HEK293 (cell line): Measurements from ENCODE around the gene C1orf52.

Experiments used
- CTCF ChIA-PET: fragments of 350-600 bp; formaldehyde crosslinking; extraction: SDS; loops from one replicate; lab custom pipeline; 2021; ENCODE audit warnings: antibody characterized with exemption; lab: Yijun Ruan, JAX
- POLR2A ChIA-PET: fragments of 300-600 bp; formaldehyde crosslinking; extraction: SDS; loops from one replicate; lab custom pipeline; 2020; ENCODE audit warnings: antibody characterized with exemption, inconsistent platforms; lab: Yijun Ruan, JAX
- H3K27ac ChIP-seq: fragments of 200-500 bp; sonication (Bioruptor generic); 2 replicates; pipeline ENCODE4 v1.5.1; 2014; ENCODE audit warnings: low read depth, low read length, control low read depth, inconsistent platforms; ENCODE audit errors: extremely low read depth
- H3K36me3 ChIP-seq, 2 experiments: fragments of 200-500 bp in 1 of 2; sonication (Bioruptor generic) in 1 of 2; 1 replicate in 1 of 2; 2 replicates in 1 of 2; pipeline ENCODE4 v1.5.1; 2014 to 2017; ENCODE audit warnings: inconsistent platforms in 2 of 2, low read length in 2 of 2; ENCODE audit not compliant: control insufficient read depth in 2 of 2, insufficient read depth in 1 of 2
- H3K4me1 ChIP-seq: fragments of 200-500 bp; sonication (Bioruptor generic); 2 replicates; pipeline ENCODE4 v1.5.1; 2014; ENCODE audit warnings: mild to moderate bottlenecking, low read length, inconsistent platforms; ENCODE audit not compliant: control insufficient read depth, insufficient read depth
- H3K4me3 ChIP-seq: 2 replicates; pipeline ENCODE4 v1.5.1; 2011; ENCODE audit warnings: low read depth, mild to moderate bottlenecking, control low read depth, low read length, moderate library complexity
- H3K9me3 ChIP-seq: fragments of 200-500 bp; sonication (Bioruptor generic); 2 replicates; pipeline ENCODE4 v1.5.1; 2014; ENCODE audit warnings: low read depth, low read length, inconsistent platforms; ENCODE audit not compliant: control insufficient read depth, insufficient read depth
- BCL11B ChIP-seq: fragments of 450-650 bp; formaldehyde crosslinking; IDR thresholded peaks from 2 replicates; pipeline ENCODE4 v1.5.1; 2016; ENCODE audit warnings: low read depth, missing biosample characterization, missing genetic modification characterization
- CTCF ChIP-seq: fragments of 450-650 bp; formaldehyde crosslinking; IDR thresholded peaks from 2 replicates; pipeline ENCODE4 v1.5.1; 2016; ENCODE audit warnings: missing biosample characterization, missing genetic modification characterization
- HOXA7 ChIP-seq: sonication (generic); formaldehyde crosslinking; IDR thresholded peaks from 2 replicates; pipeline ENCODE4 v1.8.1; 2022; ENCODE audit warnings: missing genetic modification reagents, borderline replicate concordance
- INSM2 ChIP-seq: fragments of 450-650 bp; formaldehyde crosslinking; IDR thresholded peaks from 2 replicates; pipeline ENCODE4 v1.5.1; 2016; ENCODE audit warnings: missing biosample characterization, missing genetic modification characterization
- KLF7 ChIP-seq: fragments of 450-650 bp; formaldehyde crosslinking; IDR thresholded peaks from 2 replicates; pipeline ENCODE4 v1.5.1; 2016; ENCODE audit warnings: missing biosample characterization, missing genetic modification characterization, borderline replicate concordance
- ZBTB17 ChIP-seq: fragments of 450-650 bp; formaldehyde crosslinking; IDR thresholded peaks from 2 replicates; pipeline ENCODE4 v1.5.1; 2016; ENCODE audit warnings: missing biosample characterization, missing genetic modification characterization
- ZBTB7A ChIP-seq: fragments of 450-650 bp; formaldehyde crosslinking; IDR thresholded peaks from 2 replicates; pipeline ENCODE4 v1.5.1; 2016; ENCODE audit warnings: low read depth, missing biosample characterization, missing genetic modification characterization
- ZNF169 ChIP-seq: fragments of 450-650 bp; formaldehyde crosslinking; IDR thresholded peaks from 2 replicates; pipeline ENCODE4 v1.5.1; 2016; ENCODE audit warnings: missing biosample characterization, missing genetic modification characterization
- ZNF19 ChIP-seq: fragments of 450-650 bp; formaldehyde crosslinking; IDR thresholded peaks from 2 replicates; pipeline ENCODE4; 2016; ENCODE audit warnings: missing biosample characterization, missing genetic modification characterization, low read depth
- ZNF202 ChIP-seq: fragments of 450-650 bp; formaldehyde crosslinking; IDR thresholded peaks from 2 replicates; pipeline ENCODE4 v1.5.1; 2016; ENCODE audit warnings: missing biosample characterization, missing genetic modification characterization, borderline replicate concordance
- ZNF274 ChIP-seq, 2 experiments: fragments of 200-500 bp in 1 of 2; fragments of 450-650 bp in 1 of 2; sonication (Bioruptor generic) in 1 of 2; formaldehyde crosslinking in 1 of 2; IDR thresholded peaks; 2 replicates each; pipeline versions ENCODE4 v1.5.1 to v1.6.1; 2014 to 2016; ENCODE audit warnings: borderline replicate concordance in 1 of 2, inconsistent platforms in 1 of 2, low read length in 1 of 2, missing biosample characterization in 1 of 2, missing genetic modification characterization in 1 of 2
- ZNF302 ChIP-seq: fragments of 450-650 bp; formaldehyde crosslinking; IDR thresholded peaks from 2 replicates; pipeline ENCODE4 v1.5.1; 2016; ENCODE audit warnings: missing biosample characterization, missing genetic modification characterization, low read depth
- ZNF350 ChIP-seq: fragments of 450-650 bp; formaldehyde crosslinking; IDR thresholded peaks from 2 replicates; pipeline ENCODE4 v1.5.0; 2017; ENCODE audit warnings: missing biosample characterization, mild to moderate bottlenecking, missing genetic modification characterization
- ZNF394 ChIP-seq: fragments of 450-650 bp; formaldehyde crosslinking; IDR thresholded peaks from 2 replicates; pipeline ENCODE4 v1.5.1; 2016; ENCODE audit warnings: missing biosample characterization, missing genetic modification characterization, mild to moderate bottlenecking, moderate library complexity, borderline replicate concordance
- ZNF501 ChIP-seq: fragments of 450-650 bp; formaldehyde crosslinking; IDR thresholded peaks from 2 replicates; pipeline ENCODE4 v1.5.1; 2016; ENCODE audit warnings: missing biosample characterization, missing genetic modification characterization
- ZNF561 ChIP-seq: fragments of 450-650 bp; IDR thresholded peaks from 2 replicates; pipeline ENCODE4 v1.5.1; 2018; ENCODE audit warnings: missing biosample characterization, missing genetic modification characterization, borderline replicate concordance
- ZNF629 ChIP-seq: fragments of 450-650 bp; formaldehyde crosslinking; IDR thresholded peaks from 2 replicates; pipeline ENCODE4 v1.5.1; 2017; ENCODE audit warnings: missing biosample characterization, missing genetic modification characterization
- ZNF654 ChIP-seq: fragments of 450-650 bp; formaldehyde crosslinking; IDR thresholded peaks from 2 replicates; pipeline ENCODE4 v1.5.1; 2016; ENCODE audit warnings: low read depth, missing biosample characterization, missing genetic modification characterization
- ZNF707 ChIP-seq: fragments of 450-650 bp; formaldehyde crosslinking; IDR thresholded peaks from 2 replicates; pipeline ENCODE4 v1.5.1; 2016; ENCODE audit warnings: missing biosample characterization, missing genetic modification characterization
- ZXDB ChIP-seq: fragments of 450-650 bp; formaldehyde crosslinking; IDR thresholded peaks from 2 replicates; pipeline ENCODE4 v1.5.1; 2016; ENCODE audit warnings: missing biosample characterization, missing genetic modification characterization
- TF ChIP-seq, protein P1 (sequence below): fragments of 450-650 bp; formaldehyde crosslinking; IDR thresholded peaks from 2 replicates; pipeline ENCODE4 v1.5.1; 2016; ENCODE audit warnings: missing biosample characterization, missing genetic modification characterization, borderline replicate concordance

The C1orf52 gene

GRCh38 chr1:85297855-85298629, 38.6 kb upstream of the C1orf52 start (continued):
- TF ChIP-seq, protein P1, sequence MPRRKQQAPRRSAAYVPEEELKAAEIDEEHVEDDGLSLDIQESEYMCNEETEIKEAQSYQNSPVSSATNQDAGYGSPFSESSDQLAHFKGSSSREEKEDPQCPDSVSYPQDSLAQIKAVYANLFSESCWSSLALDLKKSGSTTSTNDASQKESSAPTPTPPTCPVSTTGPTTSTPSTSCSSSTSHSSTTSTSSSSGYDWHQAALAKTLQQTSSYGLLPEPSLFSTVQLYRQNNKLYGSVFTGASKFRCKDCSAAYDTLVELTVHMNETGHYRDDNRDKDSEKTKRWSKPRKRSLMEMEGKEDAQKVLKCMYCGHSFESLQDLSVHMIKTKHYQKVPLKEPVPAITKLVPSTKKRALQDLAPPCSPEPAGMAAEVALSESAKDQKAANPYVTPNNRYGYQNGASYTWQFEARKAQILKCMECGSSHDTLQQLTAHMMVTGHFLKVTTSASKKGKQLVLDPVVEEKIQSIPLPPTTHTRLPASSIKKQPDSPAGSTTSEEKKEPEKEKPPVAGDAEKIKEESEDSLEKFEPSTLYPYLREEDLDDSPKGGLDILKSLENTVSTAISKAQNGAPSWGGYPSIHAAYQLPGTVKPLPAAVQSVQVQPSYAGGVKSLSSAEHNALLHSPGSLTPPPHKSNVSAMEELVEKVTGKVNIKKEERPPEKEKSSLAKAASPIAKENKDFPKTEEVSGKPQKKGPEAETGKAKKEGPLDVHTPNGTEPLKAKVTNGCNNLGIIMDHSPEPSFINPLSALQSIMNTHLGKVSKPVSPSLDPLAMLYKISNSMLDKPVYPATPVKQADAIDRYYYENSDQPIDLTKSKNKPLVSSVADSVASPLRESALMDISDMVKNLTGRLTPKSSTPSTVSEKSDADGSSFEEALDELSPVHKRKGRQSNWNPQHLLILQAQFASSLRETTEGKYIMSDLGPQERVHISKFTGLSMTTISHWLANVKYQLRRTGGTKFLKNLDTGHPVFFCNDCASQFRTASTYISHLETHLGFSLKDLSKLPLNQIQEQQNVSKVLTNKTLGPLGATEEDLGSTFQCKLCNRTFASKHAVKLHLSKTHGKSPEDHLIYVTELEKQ (tag by site-specific recombination): peak; percentile 95
- no peak for TF ChIP-seq ZNF707 (tag by site-specific recombination)

DNA sequence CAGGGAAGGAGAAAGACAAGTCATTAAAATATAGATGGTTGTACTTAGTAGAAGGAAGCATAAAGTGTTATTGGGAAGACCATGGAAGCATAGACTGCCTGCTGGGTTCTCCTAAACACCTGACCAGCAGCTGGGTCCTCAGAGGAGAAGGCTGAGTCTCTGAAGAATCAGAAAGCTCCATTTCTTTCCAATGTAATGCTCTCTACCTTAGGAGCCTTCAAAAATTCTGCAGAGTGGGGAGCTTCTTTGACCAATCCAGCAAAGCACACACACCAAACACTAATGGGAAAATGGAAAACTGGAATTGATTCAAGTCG, 38.0 kb upstream of the C1orf52 start:
- Histone ChIP-seq H3K4me1 (peaks cover 18% of the 10 kb centered on the region), H3K27ac (peak overlapping the region; percentile 76), H3K36me3 (no peaks in the 10 kb centered on the region), H3K4me3 (no peak overlapping the region), H3K9me3 (no peaks in the 10 kb centered on the region)
- no peak for TF ChIP-seq ZBTB7A (tag by site-specific recombination)
- POLR2A ChIA-PET: interaction anchor here (1.3 to 2.0 kb wide), 3 partner anchors 21 to 283 kb away, joined by 5 to 19 read pairs (median 12); partner anchors contain the start of genes BCL10, C1orf52 and CCN1
- CTCF ChIA-PET: interaction anchor here (0.5 to 3.1 kb wide), 8 partner anchors 11 to 1412 kb away, joined by 3 to 16 read pairs (median 3); partner anchors contain the start of gene C1orf52

- H3K27ac ChIP-seq: peak overlapping the region; percentile 76
- TF ChIP-seq ZNF654 (tag by site-specific recombination) (no peak), KLF7 (no peak), ZNF629 (tag by site-specific recombination) (0 out of 2 replicates have a peak, but pooled peaks have one; percentile 13), ZBTB17 (tag by site-specific recombination) (no peak)
- no peaks in the 10 kb centered on the region for H3K36me3 ChIP-seq
- peaks cover 18% of the 10 kb centered on the region for H3K4me1 ChIP-seq
- POLR2A ChIA-PET: interaction anchor here (0.7 to 2.0 kb wide), 4 partner anchors 20 to 1411 kb away, joined by 4 to 19 read pairs (median 8); partner anchors contain the start of genes BCL10, C1orf52 and CCN1
- CTCF ChIA-PET: interaction anchor here (0.5 to 3.1 kb wide), 9 partner anchors 12 to 1412 kb away, joined by 3 to 16 read pairs (median 3); partner anchors contain the start of gene C1orf52
- no peak overlapping the region for H3K4me3 ChIP-seq
- no peaks in the 10 kb centered on the region for H3K9me3 ChIP-seq
These were observed 37.5 kb upstream of the C1orf52 start for GRCh38 chr1:85296980-85297379.

- ChIA-PET POLR2A (interaction anchor here (0.5 kb wide), 1 partner anchor 152 kb away, joined by 3 read pairs; no protein-coding TSS in a partner anchor), CTCF (no interaction called here)
- Histone ChIP-seq H3K27ac (no peak overlapping the region), H3K36me3 (no peaks in the 10 kb centered on the region), H3K4me3 (no peak overlapping the region), H3K4me1 (peaks cover 18% of the 10 kb centered on the region), H3K9me3 (no peaks in the 10 kb centered on the region)
- TF ChIP-seq ZNF350 (tag by site-specific recombination) (no peak), ZNF169 (tag by site-specific recombination) (no peak), CTCF (tag by site-specific recombination) (no peak), ZNF202 (no peak), HOXA7 (no peak), ZXDB (tag by site-specific recombination) (no peak), ZNF561 (tag by site-specific recombination) (no peak), ZNF501 (tag by site-specific recombination) (no peak), BCL11B (tag by site-specific recombination) (no peak), ZNF394 (tag by site-specific recombination) (no peak), ZNF302 (tag by site-specific recombination) (no peak), ZNF274 (IDR thresholded peaks at IDR 0.05; ENCODE audit: low read length) (no peak), ZNF274 (tag by site-specific recombination; IDR thresholded peaks at IDR 0.05; ENCODE audit: borderline replicate concordance) (no peak), ZNF19 (tag by site-specific recombination) (no peak), INSM2 (no peak)
These were observed 36.2 kb upstream of the C1orf52 start for GRCh38 chr1:85295654-85296053.
